KMS-11 (cell line): ENCODE measurements around the gene ANKRA2.

Experiments
- H2AFZ ChIP-seq: fragments of 200-600 bp; sonication (generic); 2 replicates; pipeline ENCODE4 v1.6.1; 2016; ENCODE audit warnings: antibody characterized with exemption, mixed run types, low read depth
- H3K27ac ChIP-seq: fragments of 200-600 bp; sonication (generic); 2 replicates; pipeline ENCODE4 v1.6.1; 2016; ENCODE audit warnings: mild to moderate bottlenecking, mixed run types
- H3K27me3 ChIP-seq: fragments of 200-600 bp; sonication (generic); 2 replicates; pipeline ENCODE4 v1.6.1; 2017; ENCODE audit warnings: mild to moderate bottlenecking, low read depth, mixed run types, moderate library complexity; ENCODE audit not compliant: insufficient read depth
- H3K36me3 ChIP-seq: fragments of 200-600 bp; sonication (generic); 2 replicates; pipeline ENCODE4 v1.6.1; 2017; ENCODE audit warnings: mild to moderate bottlenecking, mixed run types; ENCODE audit not compliant: insufficient read depth
- H3K4me1 ChIP-seq: fragments of 200-600 bp; sonication (generic); 2 replicates; pipeline ENCODE4 v1.6.1; 2016; ENCODE audit warnings: mild to moderate bottlenecking, low read depth, mixed run types; ENCODE audit not compliant: poor library complexity, severe bottlenecking
- H3K4me2 ChIP-seq: fragments of 200-600 bp; sonication (generic); 2 replicates; pipeline ENCODE4 v1.7.0; 2016; ENCODE audit warnings: mild to moderate bottlenecking, mixed run types
- H3K4me3 ChIP-seq: fragments of 200-600 bp; sonication (generic); IDR thresholded peaks from 2 replicates; pipeline ENCODE4 v1.6.1; 2017; ENCODE audit warnings: low read depth, low read length, mixed read lengths; ENCODE audit not compliant: insufficient read depth
- H3K79me2 ChIP-seq: fragments of 200-600 bp; sonication (generic); 2 replicates; pipeline ENCODE4 v1.6.1; 2016; ENCODE audit warnings: low read depth, mixed run types; ENCODE audit not compliant: insufficient read depth
- H3K9ac ChIP-seq: fragments of 200-600 bp; sonication (generic); 2 replicates; pipeline ENCODE4 v1.6.1; 2016; ENCODE audit warnings: mild to moderate bottlenecking, mixed run types
- H4K20me1 ChIP-seq: fragments of 200-600 bp; sonication (generic); 2 replicates; pipeline ENCODE4 v1.6.1; 2016; ENCODE audit warnings: mild to moderate bottlenecking, mixed run types; ENCODE audit not compliant: insufficient read depth
- CTCF ChIP-seq: fragments of 200-600 bp; sonication (generic); conservative IDR thresholded peaks from 2 replicates; pipeline ENCODE4 v1.6.1; 2017; ENCODE audit warnings: low read depth, mild to moderate bottlenecking, antibody characterized with exemption, low read length, moderate library complexity, mixed read lengths

Gene ANKRA2, protein sequence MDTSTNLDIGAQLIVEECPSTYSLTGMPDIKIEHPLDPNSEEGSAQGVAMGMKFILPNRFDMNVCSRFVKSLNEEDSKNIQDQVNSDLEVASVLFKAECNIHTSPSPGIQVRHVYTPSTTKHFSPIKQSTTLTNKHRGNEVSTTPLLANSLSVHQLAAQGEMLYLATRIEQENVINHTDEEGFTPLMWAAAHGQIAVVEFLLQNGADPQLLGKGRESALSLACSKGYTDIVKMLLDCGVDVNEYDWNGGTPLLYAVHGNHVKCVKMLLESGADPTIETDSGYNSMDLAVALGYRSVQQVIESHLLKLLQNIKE

DNA sequence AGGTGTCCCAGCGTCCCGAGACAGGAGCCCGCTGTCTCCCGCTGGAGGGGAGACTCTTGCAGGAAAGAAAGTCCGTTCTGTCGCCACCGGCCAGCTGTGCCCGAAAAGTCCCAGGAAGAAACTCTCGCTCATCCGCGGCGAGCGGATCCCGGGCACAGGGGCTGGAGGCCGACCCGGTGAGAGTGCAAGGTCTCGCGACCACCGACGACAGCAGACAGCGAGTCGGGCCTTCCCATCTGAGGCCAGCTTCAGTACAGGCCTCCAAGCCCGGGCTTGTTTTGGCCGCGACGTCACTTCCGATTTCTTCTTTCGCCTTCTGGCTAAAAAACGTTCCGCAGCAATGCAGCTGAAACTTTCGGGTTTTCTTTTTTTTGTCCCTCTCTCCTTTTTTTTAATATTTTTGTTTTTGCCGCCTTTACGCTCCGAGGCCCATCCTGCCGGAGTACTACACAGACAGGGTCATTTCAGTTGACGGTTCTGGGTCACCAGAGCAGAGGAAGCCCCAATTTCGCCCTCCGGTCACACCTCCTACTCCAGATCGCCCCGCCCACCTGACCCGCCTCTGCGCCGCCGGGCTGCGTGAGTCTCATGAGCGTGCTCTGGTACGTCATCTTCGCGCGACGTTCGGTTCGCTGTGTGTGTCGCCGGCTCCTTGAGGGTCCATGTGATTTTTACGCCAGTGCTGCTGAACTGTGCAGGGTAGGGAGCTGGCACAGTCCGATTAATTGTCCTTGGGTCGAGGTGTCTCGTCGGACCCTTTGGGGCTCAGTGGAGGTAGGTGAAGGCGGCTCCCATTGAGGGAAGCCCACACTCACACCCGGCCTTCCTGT lies at the start of gene ANKRA2, which contains the start of gene UTP15:
Gene ANKRA2, minus strand, starts transcription at position 501 of the 830 bp plus-strand sequence. CDS start 2,758 bp downstream, outside the sequence.
Gene UTP15, plus strand, starts transcription at position 605 of the 830 bp plus-strand sequence. CDS start 1,602 bp downstream, outside the sequence.
- no peaks in the 10 kb centered on the region for H3K27me3 ChIP-seq
- peak within 1 kb of the TSS; percentile 62 for H2AFZ ChIP-seq
- H3K4me2 ChIP-seq: peak within 1 kb of the TSS; percentile 97
- H4K20me1 ChIP-seq: no peaks in the 10 kb centered on the region
- peaks cover 50% of the 10 kb centered on the region for H3K79me2 ChIP-seq
- H3K4me1 ChIP-seq: peaks cover 34% of the 10 kb centered on the region
- H3K36me3 ChIP-seq: no peaks in the 10 kb centered on the region; the same call in 1 of the 2 replicates
- H3K27ac ChIP-seq: peak within 1 kb of the TSS; percentile 65
- peak within 1 kb of the TSS; percentile 40 for H3K4me3 ChIP-seq
- TF ChIP-seq CTCF: no peak
- peak within 1 kb of the TSS; percentile 86 for H3K9ac ChIP-seq

GRCh38 chr5:73615085-73615484 lies 49.6 kb upstream of the ANKRA2 start:
- no peak overlapping the region for H3K4me2 ChIP-seq
- no peak overlapping the region for H3K9ac ChIP-seq
- no peaks in the 10 kb centered on the region for H4K20me1 ChIP-seq
- no peak overlapping the region for H3K27ac ChIP-seq
- H3K27me3 ChIP-seq: no peaks in the 10 kb centered on the region
- H3K4me3 ChIP-seq: no peak overlapping the region
- no peaks in the 10 kb centered on the region for H3K36me3 ChIP-seq
- H3K79me2 ChIP-seq: no peaks in the 10 kb centered on the region
- no peak for TF ChIP-seq CTCF
- H2AFZ ChIP-seq: no peak overlapping the region
- H3K4me1 ChIP-seq: peaks cover 3% of the 10 kb centered on the region

DNA sequence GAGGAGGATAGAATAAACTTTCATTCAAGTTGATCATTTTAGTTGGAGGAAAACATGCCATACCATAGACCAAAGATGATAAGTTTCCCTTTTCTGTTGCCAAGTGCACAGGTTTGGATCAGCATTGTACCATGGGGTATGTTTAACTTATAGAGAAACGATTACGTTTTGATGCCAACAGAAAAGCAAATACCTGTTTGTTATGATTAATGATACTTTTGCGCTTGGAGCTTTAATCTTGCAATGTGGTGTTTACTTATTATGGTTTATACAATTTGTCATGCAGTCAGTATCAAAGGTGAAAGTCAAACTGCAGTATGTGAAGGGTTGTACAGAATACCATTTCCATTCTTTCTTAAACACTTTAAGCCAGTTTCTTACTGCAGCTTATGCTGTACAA lies 47.4 kb upstream of the ANKRA2 start:
- H3K27me3 ChIP-seq: no peaks in the 10 kb centered on the region
- H2AFZ ChIP-seq: no peak overlapping the region
- H3K9ac ChIP-seq: no peak overlapping the region
- no peak overlapping the region for H3K27ac ChIP-seq
- no peaks in the 10 kb centered on the region for H3K36me3 ChIP-seq
- H4K20me1 ChIP-seq: no peaks in the 10 kb centered on the region
- TF ChIP-seq CTCF: no peak
- no peak overlapping the region for H3K4me2 ChIP-seq
- H3K4me3 ChIP-seq: no peak overlapping the region
- H3K4me1 ChIP-seq: peaks cover 2% of the 10 kb centered on the region
- no peaks in the 10 kb centered on the region for H3K79me2 ChIP-seq

DNA sequence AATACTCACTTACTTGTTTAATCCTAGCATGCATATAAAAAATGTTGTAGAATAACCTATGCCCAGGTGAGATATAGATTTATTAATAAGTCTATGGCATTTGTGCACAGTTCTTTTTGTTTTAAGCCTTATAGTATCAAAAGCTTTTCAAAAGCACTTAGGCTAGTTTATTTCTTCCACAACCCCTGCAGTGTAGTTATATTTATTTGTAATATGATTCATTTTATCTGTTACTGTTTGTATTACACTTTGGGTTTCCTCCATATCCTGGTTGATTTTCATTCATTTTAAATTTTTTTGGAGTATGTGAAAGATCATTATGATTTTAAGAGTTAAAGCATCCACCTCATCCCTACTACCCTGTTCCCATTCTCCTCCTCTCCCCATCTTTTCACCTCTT lies 41.8 kb upstream of the ANKRA2 start:
- H3K27ac ChIP-seq: no peak overlapping the region
- H3K4me3 ChIP-seq: no peak overlapping the region

More for the DNA sequence above, 41.8 kb upstream of the ANKRA2 start:
- no peak for TF ChIP-seq CTCF
- no peaks in the 10 kb centered on the region for H3K36me3 ChIP-seq
- H3K4me1 ChIP-seq: no peaks in the 10 kb centered on the region
- H4K20me1 ChIP-seq: no peaks in the 10 kb centered on the region
- H3K27me3 ChIP-seq: no peaks in the 10 kb centered on the region
- H3K4me2 ChIP-seq: no peak overlapping the region
- no peak overlapping the region for H3K9ac ChIP-seq
- H3K79me2 ChIP-seq: no peaks in the 10 kb centered on the region
- H2AFZ ChIP-seq: no peak overlapping the region
